ENCODE measurements around the gene TRIM56.
"Not testable (repeated sequence)": the region's sequence is repeated elsewhere in the genome, so short reads cannot be mapped to it uniquely, and the experiment has no call there.

DNA sequence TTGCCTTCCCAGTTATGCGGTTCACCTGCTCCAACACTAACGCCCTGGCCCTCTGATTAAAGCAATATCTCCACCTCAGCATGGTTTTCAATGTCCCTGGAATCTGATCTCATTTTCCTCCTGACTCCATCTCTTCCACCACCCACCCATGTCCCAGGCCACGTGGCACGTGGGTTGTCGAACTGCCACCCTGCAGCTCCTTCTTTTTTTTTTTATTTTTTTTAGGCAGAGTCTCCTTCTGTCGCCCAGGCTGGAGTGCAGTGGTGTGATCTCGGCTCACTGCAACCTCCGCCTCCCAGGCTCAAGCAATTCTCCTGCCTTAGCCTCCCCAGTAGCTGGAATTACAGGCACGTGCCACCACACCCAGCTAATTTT lies 21.1 kb upstream of the TRIM56 start:
- not testable (repeated sequence) for TF ChIP-seq EZH2 (IDR thresholded peaks at IDR 0.05; ENCODE audit: insufficient read depth, poor library complexity, severe bottlenecking); EZH2phosphoT487 (IDR thresholded peaks at IDR 0.05; ENCODE audit: insufficient read depth, low read depth)
